Hematopoietic multipotent progenitor cell treated with erythropoietin and hydrocortisone succinate and interleukin-3 and kit ligand, for 8 days (in vitro differentiated cells): ENCODE data around the gene TP53RK.

ENCODE experiments used
- DNase-seq: peaks from one replicate; pipeline ENCODE4 v3.0.0-alpha.2; 2015

The TP53RK gene

DNA sequence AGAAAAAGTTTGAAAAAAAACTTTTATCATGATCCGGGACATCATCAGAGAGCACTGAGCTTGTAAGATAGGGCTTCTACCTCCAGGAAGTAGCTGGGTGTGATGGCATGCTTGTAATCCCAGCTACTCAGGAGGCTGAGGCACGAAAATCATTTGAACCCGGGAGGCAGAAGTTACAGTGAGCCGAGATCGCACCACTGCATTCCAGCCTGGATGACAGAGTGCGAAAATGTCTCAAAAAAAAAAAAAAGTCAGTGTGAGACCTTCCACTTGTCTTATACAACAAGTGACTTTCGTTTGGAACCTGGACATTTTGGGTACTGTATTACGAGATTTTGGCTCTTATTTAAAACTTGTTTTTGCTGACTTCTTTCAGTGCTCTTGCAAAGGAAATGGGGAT is 32.1 kb downstream of the TP53RK start:
- no peak for DNase-seq

DNA sequence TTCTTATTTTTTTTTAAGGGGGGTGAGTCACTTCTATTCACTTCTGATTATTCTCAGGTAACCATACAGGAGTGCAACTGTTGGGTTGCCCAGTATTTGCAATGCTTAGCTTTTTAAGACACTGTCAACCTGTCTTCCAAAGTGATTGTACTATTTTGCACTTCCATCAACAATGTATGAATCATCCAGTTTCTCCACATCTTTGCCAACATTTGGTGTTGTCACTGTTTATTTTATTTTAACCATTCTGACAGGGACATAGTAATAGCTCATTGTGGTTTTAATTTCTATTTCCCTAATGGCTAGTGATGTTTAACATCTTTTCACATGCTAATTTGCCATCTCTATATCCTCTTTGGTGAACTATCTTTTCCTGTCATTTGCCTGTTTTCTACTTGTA is 36.5 kb downstream of the TP53RK start:
- DNase-seq, result no peak

DNA sequence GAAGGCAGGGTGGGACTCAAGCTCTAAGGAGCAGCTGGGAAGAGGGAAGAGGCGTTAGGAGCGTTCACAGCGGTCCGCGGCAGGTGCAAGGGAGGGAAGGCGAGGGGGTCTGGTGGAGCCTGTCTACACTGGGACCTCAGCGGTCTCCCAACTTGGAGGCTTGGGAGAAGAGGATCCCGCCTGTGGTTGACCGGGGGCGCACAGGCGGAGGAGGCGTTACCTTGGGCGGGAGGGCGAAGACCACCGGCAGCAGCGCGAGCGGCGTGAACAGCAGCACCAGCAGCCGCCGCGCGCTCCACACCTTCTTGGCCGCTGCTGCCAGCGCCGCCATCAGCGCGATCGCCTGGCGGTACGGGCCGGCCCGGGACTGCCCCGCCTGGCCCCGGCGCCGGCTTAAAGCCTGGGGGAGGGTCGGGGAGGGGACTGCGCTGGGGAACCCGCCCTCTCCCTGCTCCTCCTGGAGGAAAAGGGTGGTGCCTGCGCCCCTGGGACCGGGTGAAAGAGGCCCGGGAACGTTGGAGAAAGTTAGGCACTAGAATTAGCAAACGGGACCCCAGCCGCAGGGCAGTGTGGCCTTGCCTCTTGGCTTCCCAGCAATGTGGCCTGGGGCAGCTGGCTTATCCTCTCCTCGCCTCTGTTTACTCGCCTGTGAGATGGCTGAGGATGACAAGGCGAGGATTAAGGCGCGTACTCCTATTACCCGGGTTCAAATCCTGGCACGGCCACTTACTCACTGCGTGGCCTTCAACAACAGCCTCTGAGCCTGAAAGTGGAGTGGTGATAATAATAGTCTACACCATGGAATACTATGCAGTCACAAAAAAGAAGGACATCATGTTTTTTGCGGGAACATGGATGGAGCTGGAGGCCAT is 37.9 kb downstream of the TP53RK start, which contains the start of gene SLC13A3:
SLC13A3 (minus strand) TSS at position 369 of the 872 bp plus-strand sequence; CDS start at position 331, 38 bp downstream.
- no peak for DNase-seq

DNA sequence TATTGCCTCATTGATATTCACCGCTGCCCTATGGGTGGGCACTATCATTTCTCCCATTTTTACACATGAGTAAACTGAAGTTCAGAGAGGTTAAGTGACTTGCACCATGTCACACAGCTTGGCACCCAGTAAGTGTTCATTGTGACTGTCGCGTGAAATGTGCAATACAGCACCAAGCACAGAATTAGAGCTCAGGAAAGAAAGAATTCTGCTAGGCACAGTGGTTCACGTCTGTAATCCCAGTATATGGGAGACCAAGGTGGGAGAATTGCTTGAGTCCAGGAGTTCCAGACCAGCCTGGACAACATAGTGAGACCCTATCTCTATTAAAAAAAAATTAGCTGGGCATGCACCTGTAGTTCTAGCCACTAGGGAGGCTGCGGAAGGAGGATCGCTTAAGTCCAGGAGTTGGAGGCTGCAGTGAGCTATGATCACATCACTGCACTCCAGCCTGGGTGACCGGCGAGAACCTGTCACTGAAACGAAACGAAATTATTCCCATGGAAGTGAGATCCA is 38.6 kb downstream of the TP53RK start:
- no peak for DNase-seq

DNA sequence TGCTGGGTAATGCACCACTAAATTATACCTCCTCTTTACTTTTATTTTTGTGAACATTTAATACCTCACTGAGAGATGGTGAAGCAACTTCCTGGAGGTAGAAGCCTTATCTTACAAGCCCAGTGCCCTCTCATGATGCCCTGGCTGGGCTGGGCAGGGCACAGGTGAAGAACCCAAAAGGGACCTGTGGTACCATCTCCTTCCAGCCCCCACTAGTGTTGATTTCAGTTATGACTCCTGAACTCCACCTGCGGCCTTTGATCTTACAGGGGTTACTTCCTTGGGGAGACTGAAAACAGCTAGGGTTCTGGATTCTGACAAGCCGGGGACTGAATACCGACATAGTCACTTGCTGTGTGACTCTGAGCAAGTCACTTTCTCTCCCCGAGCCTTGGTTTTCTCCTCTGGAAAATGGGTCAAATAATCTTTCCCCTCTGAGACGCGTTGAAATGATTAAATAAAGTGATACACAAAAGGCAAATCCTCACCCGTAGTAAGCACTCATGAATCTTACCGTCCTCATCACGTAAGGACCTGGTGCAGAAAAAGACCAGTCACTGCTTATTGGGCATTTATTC is 39.2 kb downstream of the TP53RK start:
- no peak for DNase-seq

DNA sequence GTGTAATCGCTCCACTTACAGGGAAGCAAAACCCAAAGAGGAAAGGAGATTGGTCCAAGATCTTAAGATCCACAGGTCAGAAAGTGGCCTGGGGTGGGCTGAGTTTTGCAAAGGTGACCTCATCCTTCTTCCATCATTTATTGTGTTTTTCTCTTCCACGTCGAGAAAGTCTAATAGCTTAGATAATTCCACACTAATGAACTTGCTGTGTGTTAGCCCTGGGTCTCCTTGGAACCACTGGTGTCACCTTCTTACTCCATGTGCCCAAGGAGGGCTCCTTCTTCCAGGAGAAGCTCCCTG is 39.6 kb downstream of the TP53RK start:
- DNase-seq, result no peak

DNA sequence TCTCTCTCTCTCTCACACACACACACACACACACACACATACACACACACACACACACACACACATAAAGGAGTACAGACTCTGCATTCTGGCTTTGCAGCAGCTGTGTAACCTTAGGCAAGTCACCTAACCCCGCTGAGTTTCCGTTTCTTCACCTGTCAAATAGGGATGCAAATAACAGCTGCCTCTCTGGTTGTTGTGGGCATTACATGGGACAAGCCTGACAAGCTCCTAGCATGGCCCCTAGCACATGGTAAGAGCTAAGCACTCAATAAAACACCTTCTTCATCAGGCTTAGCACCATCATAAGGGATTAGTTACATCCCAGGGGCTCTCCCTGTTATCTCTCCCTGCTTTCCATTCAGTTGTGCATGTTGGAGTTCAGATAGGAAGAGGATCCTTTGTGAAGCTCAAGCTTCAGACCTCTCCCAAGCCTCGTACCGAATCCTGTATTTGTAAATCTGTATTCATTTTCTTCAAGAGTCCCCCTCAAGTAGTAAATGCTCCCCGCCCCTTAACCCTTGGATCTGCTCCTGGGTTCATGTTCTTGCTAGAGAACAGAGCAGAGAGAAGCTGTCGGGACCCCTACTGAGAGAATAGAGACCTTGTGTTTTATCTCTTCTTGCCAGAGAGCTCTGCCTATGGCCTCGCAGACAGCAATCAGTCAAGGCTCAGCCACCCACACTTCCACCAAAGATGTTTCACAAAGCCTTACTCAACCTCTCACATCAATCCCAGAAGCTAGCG is 40.2 kb downstream of the TP53RK start:
- DNase-seq, result peak; percentile 47

DNA sequence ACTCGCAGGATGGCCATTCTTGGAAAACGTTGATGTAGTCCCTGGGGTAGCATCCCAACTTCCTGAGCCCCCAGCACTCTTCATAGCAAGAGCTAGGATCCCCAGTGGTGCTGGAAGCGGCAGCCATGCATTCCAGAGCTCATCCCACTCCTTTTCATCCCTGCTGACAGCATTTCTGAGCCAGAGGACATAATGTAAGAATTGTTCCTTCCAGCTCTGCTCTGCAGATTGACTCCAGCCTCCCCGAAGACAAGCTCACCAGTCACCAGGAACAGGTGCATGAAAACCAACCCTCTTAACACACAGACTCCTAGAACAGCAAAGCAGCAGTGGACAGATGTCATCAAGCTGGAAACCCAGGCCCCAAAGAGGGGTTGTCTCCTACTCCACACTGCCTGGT is 41.8 kb downstream of the TP53RK start:
- no peak for DNase-seq

DNA sequence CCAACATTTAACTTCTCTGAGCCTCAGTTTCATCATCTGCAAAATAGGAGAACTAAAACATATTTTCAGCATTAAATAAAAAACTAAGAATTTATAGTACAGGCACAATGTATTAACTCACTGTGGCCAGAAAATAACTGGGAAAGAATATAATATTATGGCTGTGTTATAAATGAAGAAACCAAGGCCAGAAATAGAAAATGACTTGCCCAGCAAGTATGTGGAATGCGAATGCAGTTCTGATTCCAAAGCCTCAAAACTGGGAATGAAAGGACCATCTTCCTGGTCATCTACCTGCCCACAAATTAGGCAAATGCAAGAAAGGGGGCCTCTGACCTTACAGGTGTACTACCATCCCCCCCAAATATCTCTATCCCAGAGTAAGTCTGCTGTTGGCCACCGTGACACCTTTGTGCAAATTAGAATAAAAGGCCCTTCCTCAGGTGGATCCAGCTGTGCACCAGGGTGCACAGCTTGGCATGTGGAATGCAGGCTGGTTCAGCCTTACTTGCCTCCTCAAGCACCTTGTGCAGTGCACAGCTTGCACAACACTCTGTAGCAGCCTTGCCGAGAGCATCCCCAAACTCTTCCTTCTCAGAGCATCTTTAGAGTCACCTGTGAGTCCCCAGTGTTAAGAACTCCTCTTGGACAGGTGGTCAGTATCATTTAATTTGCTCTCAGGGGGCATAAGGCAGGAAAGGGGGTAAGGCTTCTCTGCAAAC is 42.4 kb downstream of the TP53RK start:
- no peak for DNase-seq

DNA sequence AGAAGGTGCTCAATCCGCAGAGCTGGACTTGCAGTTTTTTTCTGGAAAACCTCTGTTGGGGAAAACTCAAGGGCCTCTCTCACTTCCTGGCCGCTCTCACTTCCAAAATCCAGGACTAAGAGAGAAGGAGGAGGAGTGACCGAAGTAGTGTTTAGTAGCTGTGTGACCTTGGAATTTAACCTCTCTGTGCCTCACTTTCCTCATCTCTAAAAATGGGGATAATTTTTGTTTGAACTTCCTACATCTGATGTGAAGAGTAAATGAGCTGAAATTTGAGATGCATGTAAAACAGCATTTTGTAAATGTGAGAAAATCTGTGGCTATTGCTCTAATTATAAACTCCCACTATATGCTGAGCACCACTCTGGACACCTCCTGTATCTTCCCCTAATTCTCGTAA is 43.1 kb downstream of the TP53RK start:
- DNase-seq, result no peak

DNA sequence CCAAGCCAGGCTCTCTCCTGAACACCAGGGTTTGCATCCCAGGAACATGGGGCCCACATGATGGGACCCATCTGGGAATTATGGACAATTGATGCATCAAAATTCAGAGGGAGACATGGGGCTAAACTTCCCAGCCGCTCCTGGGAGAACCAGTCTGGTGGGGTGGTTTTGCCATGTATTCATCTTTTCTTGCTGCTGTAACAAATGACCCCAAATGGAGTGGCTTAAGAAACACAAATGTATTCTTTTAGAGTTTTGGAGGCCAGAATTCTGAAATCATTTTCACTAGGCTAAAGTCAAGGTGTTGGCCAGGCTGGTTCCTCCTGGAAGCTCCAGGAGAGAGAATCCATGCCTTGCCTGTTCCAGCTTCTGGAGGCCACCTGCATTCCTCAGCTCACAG is 44.5 kb downstream of the TP53RK start:
- no peak for DNase-seq

DNA sequence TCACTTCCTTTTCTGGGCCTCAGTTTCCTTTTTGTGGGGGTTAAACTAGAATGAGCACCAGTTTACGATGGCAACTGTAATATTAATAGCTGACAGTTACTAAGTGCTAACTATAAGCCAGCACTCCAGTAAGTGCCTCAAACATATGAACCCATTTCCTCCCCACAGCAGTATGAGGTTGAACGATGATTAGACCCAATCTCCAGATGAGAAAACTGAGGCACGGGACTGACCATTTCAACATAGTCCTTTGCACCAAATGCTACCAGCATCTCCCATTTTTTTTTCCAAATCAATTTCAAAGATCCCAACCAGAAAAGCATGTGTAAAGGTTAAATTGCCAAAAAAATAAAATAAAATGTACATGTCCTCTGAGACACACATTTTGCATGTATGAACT is 45.1 kb downstream of the TP53RK start:
- DNase-seq, result no peak

DNA sequence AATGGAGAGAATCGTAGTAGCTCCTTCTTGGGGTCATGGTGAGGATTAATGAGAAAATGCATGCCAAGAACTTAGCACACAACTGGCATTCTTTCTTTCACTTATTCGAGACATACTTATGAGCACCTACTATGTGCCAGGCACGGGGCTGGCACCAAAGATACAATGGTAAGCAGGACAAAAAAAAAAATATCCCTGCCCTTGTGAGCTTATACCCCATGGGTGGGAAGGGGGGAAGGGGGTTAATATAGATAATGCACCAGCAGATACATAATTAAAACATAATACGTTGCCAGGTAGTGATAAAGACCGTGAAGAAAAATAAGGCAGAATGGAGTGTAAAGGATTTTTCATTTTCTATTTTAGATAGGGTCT is 46.3 kb downstream of the TP53RK start:
- no peak for DNase-seq

DNA sequence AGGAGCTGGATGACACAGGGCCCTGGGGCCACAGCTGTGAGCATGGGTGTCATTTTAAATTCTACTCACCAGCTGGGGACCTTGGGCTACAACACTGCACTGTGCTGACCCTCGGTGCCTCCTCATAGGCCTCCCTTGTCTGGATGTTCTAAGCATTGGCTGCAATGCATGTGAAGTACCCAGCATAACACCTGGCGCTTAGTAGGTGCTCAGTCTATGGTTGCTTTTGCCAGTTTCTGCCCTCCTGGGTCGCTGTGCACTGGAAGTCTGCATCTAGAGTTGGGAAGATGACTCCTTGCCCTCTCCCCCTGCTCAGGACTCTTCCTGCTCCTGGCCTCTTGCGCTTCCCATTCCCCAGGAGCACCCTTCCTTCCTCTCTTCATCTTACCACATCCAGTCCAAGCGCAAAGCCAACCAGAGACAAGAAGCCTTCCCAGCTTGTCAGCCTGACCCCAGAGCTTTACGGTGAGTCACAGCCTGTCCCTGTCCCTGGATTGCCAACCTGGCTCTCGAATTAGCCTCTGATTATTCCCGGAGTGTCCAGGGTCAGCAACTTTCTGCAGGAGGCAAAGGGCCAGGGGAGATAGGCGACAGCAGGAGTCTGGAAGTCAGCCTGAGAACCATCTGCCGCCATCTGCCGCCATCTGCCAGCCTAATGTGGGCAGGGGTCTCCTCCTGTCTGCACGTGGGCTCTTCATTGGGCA is 46.8 kb downstream of the TP53RK start:
- no peak for DNase-seq

DNA sequence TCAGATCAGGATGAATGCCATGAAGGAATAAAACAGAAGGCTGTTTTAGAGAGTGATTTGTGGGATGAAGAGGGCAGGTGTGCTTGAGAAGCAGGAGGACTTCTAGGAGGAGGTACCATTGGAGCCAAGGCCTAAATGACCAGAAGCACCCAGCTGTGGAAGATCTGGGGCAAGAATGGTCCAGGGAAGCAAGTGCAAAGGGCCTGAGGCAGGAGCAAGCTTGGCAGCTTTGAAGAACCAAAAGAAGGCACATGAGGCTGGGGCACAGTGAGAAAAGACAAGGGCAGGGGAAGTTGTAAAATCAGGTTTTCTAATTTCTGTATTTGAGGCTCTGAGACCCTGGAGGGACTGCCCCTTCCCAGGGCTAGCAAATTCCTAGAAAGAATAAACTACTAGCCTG is 47.8 kb downstream of the TP53RK start:
- no peak for DNase-seq

DNA sequence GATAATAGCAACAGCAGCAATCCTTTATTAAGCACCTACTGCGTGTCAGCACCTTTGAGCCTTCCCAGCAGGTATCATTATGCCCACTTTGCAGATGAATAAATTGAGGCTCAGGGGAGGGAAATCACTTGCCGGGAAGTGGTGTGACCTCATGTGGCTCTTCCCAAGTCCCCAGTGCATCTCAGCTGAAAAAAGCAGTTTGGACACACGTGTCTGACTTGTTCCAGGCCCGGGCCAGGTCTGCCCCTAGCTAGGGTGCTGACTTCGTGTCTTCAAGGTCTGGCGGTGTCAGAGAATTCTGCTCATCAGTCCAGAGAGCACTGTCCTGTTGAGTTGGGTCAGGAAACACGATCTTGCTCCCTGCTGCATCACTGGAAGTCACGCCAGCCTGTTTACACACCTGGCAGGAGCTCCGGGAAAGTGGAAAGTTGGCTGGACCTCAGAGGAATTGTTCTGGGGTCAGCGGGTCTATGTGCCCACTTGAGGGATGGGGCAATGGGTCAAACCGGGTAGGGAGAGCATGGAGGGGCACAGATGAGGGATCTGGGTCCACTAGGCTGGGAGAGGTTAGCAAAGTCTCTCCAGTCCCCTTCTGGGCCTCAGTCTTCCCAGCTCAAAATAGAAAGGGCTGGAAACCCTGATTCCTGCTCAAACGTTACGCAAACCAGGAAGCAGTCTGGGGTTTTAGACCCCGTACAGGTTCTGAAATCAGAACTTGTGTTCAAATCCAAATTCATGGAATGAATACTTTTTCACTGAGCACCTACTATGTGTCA is 48.5 kb downstream of the TP53RK start:
- DNase-seq, result no peak

DNA sequence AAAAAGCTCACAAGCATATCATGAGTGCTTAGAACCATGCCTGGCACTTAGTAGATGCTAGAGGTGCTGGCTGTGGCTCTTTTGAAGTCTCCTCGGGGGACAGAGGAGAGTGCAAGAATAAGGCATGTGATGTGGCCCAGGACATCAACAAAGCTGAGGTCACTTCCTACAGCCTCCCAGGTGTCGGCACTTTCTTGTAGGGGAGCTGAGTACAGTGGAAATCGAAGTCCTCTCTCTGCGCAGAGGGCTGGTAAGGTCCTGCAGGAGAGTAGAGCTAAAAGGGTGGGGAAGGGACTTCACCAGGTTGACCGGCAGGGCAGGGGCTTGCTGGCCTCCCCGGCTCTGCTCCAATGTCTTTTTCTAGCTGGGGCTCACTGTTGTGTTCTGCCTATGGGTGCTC is 49.2 kb downstream of the TP53RK start:
- no peak for DNase-seq

DNA sequence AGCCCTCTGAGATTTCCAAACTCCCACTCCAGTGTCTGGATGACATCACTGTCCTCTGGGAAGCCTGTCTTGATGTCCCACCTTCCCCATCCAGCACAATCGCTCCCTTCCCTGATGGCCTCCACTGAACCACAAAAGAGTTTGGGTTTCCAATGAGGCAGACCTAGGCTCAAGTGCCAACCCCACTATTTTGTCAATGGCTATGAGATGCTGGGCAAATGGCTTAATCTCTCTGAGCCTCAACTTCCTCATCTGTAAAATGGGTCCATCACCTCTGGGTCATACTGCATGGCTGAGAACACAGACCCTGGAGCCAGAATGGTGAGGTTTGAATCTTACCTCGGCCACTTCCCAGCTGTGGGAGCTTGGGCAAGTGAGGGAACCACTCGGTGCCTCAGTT is 49.7 kb downstream of the TP53RK start:
- DNase-seq, result no peak

DNA sequence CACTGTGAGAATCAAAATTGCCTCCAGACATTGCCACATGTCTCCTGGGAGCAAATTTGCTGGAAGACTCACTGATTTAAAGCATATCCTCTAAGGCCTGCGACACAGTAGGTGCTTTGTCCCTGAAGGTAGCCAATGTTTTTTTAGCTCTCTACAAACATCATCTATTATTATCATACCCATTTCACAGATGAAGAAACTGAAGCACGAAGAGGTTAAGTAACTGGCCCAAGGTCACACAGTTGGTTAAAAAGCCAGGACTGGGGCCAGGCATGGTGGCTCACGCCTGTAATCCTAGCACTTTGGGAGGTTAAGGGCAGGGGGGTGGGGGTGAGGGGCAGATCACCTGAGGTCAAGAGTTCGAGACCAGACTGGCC is 50.4 kb downstream of the TP53RK start:
- no peak for DNase-seq

DNA sequence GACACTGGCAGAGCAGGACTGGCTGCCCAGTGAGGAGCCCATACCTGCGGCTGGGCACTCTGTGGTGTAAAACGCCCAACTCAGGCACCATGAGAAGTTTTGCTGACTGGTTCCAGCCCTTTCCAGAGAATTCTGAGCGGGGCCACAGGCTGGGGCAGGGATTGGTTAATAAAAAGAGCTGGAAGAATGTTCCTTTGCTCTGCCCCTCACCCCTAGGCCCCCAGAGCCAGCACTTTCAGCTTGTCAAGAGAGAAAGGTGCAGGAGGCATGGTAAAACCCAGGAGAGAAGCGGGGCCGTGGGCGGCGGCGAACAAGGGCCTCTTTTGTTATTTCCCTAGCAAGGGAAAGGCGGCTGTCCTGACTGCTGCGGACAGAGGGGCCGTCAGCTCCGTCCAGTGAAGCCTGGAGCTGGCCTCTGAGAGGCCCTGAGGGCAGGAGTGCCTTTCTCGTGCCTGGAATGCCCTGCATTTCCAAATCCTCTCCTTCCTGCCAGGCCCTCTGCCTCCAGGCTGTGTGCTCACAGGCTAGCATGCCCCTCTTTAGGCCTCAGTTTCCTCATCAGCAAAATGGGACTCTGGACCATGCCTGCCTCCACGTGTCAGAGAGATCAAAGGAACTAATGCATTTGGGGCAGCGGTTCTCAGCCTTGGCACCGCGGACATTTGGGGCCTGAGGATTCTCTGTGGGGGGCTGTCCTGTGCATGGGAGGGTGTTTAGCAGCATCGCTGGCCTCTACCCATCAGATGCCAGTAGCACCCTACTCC is 50.9 kb downstream of the TP53RK start:
- no peak for DNase-seq
